Measurements from ENCODE around the gene SLC39A5. TPM values are rescaled to one million over a fixed set of nuclear protein-coding genes. Genes with fewer than 3 reads are reported as not detected.
"Not testable (repeated sequence)": the region's sequence is repeated elsewhere in the genome, so short reads cannot be mapped to it uniquely, and the experiment has no call there.

Gene SLC39A5
- 0.86 and 1.6 TPM in 2 replicates for total RNA-seq

- DNase-seq: no peak
- peaks cover 22% of the 10 kb centered on the region for H3K36me3 Mint-ChIP-seq (ENCODE audit: low read depth)
- no peaks in the 10 kb centered on the region for H3K27me3 Mint-ChIP-seq
- intact Hi-C loops (cut with micrococcal nuclease): no loop called here
- no peak within 1 kb of the TSS for H3K4me3 Mint-ChIP-seq
- H3K4me1 Mint-ChIP-seq: peaks cover 11% of the 10 kb centered on the region
- no peaks in the 10 kb centered on the region for H3K9me3 Mint-ChIP-seq
- no peak within 1 kb of the TSS for H3K27ac Mint-ChIP-seq
These were observed at the start of gene SLC39A5 for GRCh38 chr12:56229916-56230431. Gene SLC39A5 (plus strand): TSS chr12:56230051. CDS start chr12:56231275, 1,224 bp downstream.

GRCh38 chr12:56186957-56187356 lies 42.9 kb upstream of the SLC39A5 start:
- intact Hi-C loops (cut with micrococcal nuclease): no loop called here
- Mint-ChIP-seq H3K27ac (peak overlapping the region; percentile 67), H3K9me3 (no peaks in the 10 kb centered on the region), H3K4me1 (peaks cover 32% of the 10 kb centered on the region), H3K36me3 (ENCODE audit: low read depth) (peaks cover 36% of the 10 kb centered on the region), H3K27me3 (no peaks in the 10 kb centered on the region), H3K4me3 (peak overlapping the region; percentile 97)
- DNase-seq: no peak

- Mint-ChIP-seq H3K4me1 (peaks cover 39% of the 10 kb centered on the region), H3K9me3 (no peaks in the 10 kb centered on the region), H3K27ac (peak overlapping the region; percentile 86), H3K4me3 (peak overlapping the region; percentile 97), H3K36me3 (ENCODE audit: low read depth) (peaks cover 37% of the 10 kb centered on the region), H3K27me3 (no peaks in the 10 kb centered on the region)
- intact Hi-C loops (cut with micrococcal nuclease): loop anchor here (2.0 kb wide), 2 partner anchors 27 to 35 kb away; partner anchors contain the start of gene MYL6B
- peak; percentile 70 for DNase-seq
These were observed 41.6 kb upstream of the SLC39A5 start for GRCh38 chr12:56188131-56188777.

- DNase-seq: peak; percentile 75
- H3K4me3 Mint-ChIP-seq: peak overlapping the region; percentile 97
- H3K27ac Mint-ChIP-seq: peak overlapping the region; percentile 86
- H3K36me3 Mint-ChIP-seq (ENCODE audit: low read depth): peaks cover 35% of the 10 kb centered on the region
- no peaks in the 10 kb centered on the region for H3K27me3 Mint-ChIP-seq
- intact Hi-C loops (cut with micrococcal nuclease): loop anchor here (1.0 to 2.0 kb wide), 5 partner anchors 28 to 280 kb away; partner anchors contain the start of genes CS, MYL6B and SPRYD4
- no peaks in the 10 kb centered on the region for H3K9me3 Mint-ChIP-seq
- H3K4me1 Mint-ChIP-seq: peaks cover 42% of the 10 kb centered on the region
These were observed 41.1 kb upstream of the SLC39A5 start for GRCh38 chr12:56188778-56189098.

GRCh38 chr12:56189099-56189917 lies 40.5 kb upstream of the SLC39A5 start, which contains the start of gene SMARCC2:
Gene SMARCC2 (minus strand): TSS chr12:56189483. CDS start chr12:56189461, 22 bp downstream.
- intact Hi-C loops (cut with micrococcal nuclease): loop anchor here (1.0 to 2.0 kb wide), 5 partner anchors 29 to 279 kb away; partner anchors contain the start of genes CS, MYL6B and SPRYD4
- Mint-ChIP-seq H3K4me3 (peak within 1 kb of the TSS; percentile 97), H3K27ac (peak within 1 kb of the TSS; percentile 95), H3K27me3 (no peaks in the 10 kb centered on the region), H3K36me3 (ENCODE audit: low read depth) (peaks cover 30% of the 10 kb centered on the region), H3K4me1 (peaks cover 42% of the 10 kb centered on the region), H3K9me3 (no peaks in the 10 kb centered on the region)
- peak; percentile 96 for DNase-seq

- peaks cover 22% of the 10 kb centered on the region for H3K36me3 Mint-ChIP-seq (ENCODE audit: low read depth)
- H3K9me3 Mint-ChIP-seq: no peaks in the 10 kb centered on the region
- peaks cover 42% of the 10 kb centered on the region for H3K4me1 Mint-ChIP-seq
- DNase-seq: peak; percentile 95
- H3K27me3 Mint-ChIP-seq: no peaks in the 10 kb centered on the region
- peak overlapping the region; percentile 97 for H3K4me3 Mint-ChIP-seq
- H3K27ac Mint-ChIP-seq: peak overlapping the region; percentile 95
- intact Hi-C loops (cut with micrococcal nuclease): loop anchor here (1.0 to 2.0 kb wide), 6 partner anchors 29 to 278 kb away; partner anchors contain the start of genes CS, MYL6B and SPRYD4
These were observed 39.7 kb upstream of the SLC39A5 start for GRCh38 chr12:56189918-56190694.

GRCh38 chr12:56190695-56191155 lies 39.1 kb upstream of the SLC39A5 start:
- H3K4me1 Mint-ChIP-seq: peaks cover 42% of the 10 kb centered on the region
- peaks cover 19% of the 10 kb centered on the region for H3K36me3 Mint-ChIP-seq (ENCODE audit: low read depth)
- intact Hi-C loops (cut with micrococcal nuclease): loop anchor here (1.0 kb wide), 1 partner anchor 64 kb away; no protein-coding TSS in a partner anchor
- peak overlapping the region; percentile 95 for H3K27ac Mint-ChIP-seq
- no peak for DNase-seq
- no peaks in the 10 kb centered on the region for H3K27me3 Mint-ChIP-seq
- H3K4me3 Mint-ChIP-seq: peak overlapping the region; percentile 97
- no peaks in the 10 kb centered on the region for H3K9me3 Mint-ChIP-seq

- Mint-ChIP-seq H3K36me3 (ENCODE audit: low read depth) (peaks cover 8% of the 10 kb centered on the region), H3K4me3 (no peak overlapping the region), H3K27ac (no peak overlapping the region), H3K27me3 (no peaks in the 10 kb centered on the region), H3K9me3 (no peaks in the 10 kb centered on the region), H3K4me1 (peaks cover 32% of the 10 kb centered on the region)
- no peak for DNase-seq
- intact Hi-C loops (cut with micrococcal nuclease): loop anchor here (2.0 kb wide), 1 partner anchor 272 kb away; no protein-coding TSS in a partner anchor
These were observed 37.3 kb upstream of the SLC39A5 start for GRCh38 chr12:56192582-56192981.

- H3K36me3 Mint-ChIP-seq (ENCODE audit: low read depth): peaks cover 7% of the 10 kb centered on the region
- H3K9me3 Mint-ChIP-seq: no peaks in the 10 kb centered on the region
- DNase-seq: peak; percentile 94
- no peaks in the 10 kb centered on the region for H3K27me3 Mint-ChIP-seq
- H3K4me3 Mint-ChIP-seq: no peak overlapping the region
- H3K4me1 Mint-ChIP-seq: peaks cover 26% of the 10 kb centered on the region
- intact Hi-C loops (cut with micrococcal nuclease): loop anchor here (1.0 to 2.0 kb wide), 3 partner anchors 31 to 272 kb away; partner anchors contain the start of genes ANKRD52 and NABP2
- H3K27ac Mint-ChIP-seq: peak overlapping the region; percentile 60
These were observed 36.7 kb upstream of the SLC39A5 start for GRCh38 chr12:56193025-56193578.

GRCh38 chr12:56196818-56197550 lies 32.9 kb upstream of the SLC39A5 start:
- intact Hi-C loops (cut with micrococcal nuclease); H3K9me3 Mint-ChIP-seq; H3K27ac Mint-ChIP-seq; H3K27me3 Mint-ChIP-seq; DNase-seq; H3K4me3 Mint-ChIP-seq; H3K36me3 Mint-ChIP-seq (ENCODE audit: low read depth): not testable (repeated sequence)
- H3K4me1 Mint-ChIP-seq: peaks cover 10% of the 10 kb centered on the region

GRCh38 chr12:56197921-56198635 lies 31.8 kb upstream of the SLC39A5 start:
- DNase-seq: no peak
- H3K4me1 Mint-ChIP-seq: peaks cover 5% of the 10 kb centered on the region
- peaks cover 2% of the 10 kb centered on the region for H3K36me3 Mint-ChIP-seq (ENCODE audit: low read depth)
- no peaks in the 10 kb centered on the region for H3K9me3 Mint-ChIP-seq
- no peak overlapping the region for H3K4me3 Mint-ChIP-seq
- intact Hi-C loops (cut with micrococcal nuclease): no loop called here
- no peak overlapping the region for H3K27ac Mint-ChIP-seq
- H3K27me3 Mint-ChIP-seq: no peaks in the 10 kb centered on the region

GRCh38 chr12:56198836-56199235 lies 31.0 kb upstream of the SLC39A5 start:
- intact Hi-C loops (cut with micrococcal nuclease): no loop called here
- no peak overlapping the region for H3K27ac Mint-ChIP-seq
- H3K27me3 Mint-ChIP-seq: no peaks in the 10 kb centered on the region
- DNase-seq: no peak
- H3K4me3 Mint-ChIP-seq: no peak overlapping the region
- H3K4me1 Mint-ChIP-seq: no peaks in the 10 kb centered on the region
- H3K9me3 Mint-ChIP-seq: no peaks in the 10 kb centered on the region
- H3K36me3 Mint-ChIP-seq (ENCODE audit: low read depth): no peaks in the 10 kb centered on the region

All from activated CD4-positive, alpha-beta T cell treated with anti-CD3 and anti-CD28 coated beads, Interleukin-2, amount 10 ng/mL, durations not matched to agents 24 days and 14 days (primary cell).